Esophagus squamous epithelium (tissue), 4 donors: Measurements from ENCODE around the gene KCNMA1.

ENCODE experiments used
- POLR2A ChIP-seq, 4 donors: fragments of 450-650 bp; IDR thresholded peaks; one replicate each; pipeline ENCODE4 v1.6.1; 2017; ENCODE audit warnings: antibody characterized with exemption in 4 of 4, mild to moderate bottlenecking in 4 of 4, moderate library complexity in 3 of 4
- TF ChIP-seq, protein P1 (sequence below), 6 experiments: fragments of 450-650 bp in 4 of 6; fragments of 200-600 bp in 2 of 6; sonication (generic) in 2 of 6; IDR thresholded peaks; one replicate each; pipeline ENCODE4 v1.5.1; 2016 to 2019; ENCODE audit warnings: antibody characterized with exemption in 6 of 6, mild to moderate bottlenecking in 4 of 6, moderate library complexity in 4 of 6

DNA sequence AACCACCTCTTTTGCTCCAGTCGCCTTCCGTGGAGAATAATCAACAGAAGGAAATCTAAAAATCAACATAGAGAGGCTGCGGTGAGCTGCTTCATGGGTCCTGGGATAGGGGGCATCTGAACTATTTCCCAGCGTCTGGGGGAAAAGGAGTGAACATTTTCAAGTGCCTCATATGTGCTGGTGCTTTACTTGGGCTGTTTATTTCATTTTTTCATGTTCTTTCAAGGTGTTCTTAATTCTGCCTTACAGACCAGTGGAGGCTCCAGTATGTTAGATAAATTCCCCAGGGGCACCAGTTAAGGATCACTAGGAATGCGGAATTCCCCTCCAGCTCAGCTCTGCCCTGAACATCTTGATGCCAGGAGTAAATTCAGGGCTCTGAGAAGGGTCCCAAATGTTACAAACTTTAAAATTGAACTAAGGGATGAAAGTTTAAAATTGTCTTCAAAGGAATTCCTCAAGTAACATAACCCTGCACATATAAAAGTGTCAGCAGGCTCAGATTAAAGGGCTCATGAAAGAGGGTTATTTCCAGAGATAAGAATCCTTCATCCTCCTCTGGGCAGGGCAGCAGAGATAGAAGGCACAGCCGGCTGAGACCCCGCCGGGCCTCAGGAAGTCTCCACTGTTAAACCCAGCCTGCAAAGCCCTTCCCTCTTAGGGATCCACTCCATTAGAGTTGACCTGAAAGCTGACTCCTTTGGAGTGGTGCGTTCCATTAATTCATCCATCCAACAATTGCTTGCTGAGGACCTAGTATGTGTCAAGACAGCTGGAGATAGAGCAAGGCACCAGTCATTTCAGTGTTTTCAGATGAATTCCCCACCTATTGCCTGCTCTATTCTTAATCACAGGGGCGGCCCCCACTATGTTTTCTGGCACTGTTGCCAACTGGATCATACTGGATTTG lies 345.8 kb downstream of the KCNMA1 start:
- TF ChIP-seq, protein P1, sequence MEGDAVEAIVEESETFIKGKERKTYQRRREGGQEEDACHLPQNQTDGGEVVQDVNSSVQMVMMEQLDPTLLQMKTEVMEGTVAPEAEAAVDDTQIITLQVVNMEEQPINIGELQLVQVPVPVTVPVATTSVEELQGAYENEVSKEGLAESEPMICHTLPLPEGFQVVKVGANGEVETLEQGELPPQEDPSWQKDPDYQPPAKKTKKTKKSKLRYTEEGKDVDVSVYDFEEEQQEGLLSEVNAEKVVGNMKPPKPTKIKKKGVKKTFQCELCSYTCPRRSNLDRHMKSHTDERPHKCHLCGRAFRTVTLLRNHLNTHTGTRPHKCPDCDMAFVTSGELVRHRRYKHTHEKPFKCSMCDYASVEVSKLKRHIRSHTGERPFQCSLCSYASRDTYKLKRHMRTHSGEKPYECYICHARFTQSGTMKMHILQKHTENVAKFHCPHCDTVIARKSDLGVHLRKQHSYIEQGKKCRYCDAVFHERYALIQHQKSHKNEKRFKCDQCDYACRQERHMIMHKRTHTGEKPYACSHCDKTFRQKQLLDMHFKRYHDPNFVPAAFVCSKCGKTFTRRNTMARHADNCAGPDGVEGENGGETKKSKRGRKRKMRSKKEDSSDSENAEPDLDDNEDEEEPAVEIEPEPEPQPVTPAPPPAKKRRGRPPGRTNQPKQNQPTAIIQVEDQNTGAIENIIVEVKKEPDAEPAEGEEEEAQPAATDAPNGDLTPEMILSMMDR (IDR thresholded peaks at IDR 0.05): no peak
- TF ChIP-seq POLR2A (IDR thresholded peaks at IDR 0.05): no peak
